RWPE1 (cell line): ENCODE data around the gene CPTP.
A peak's percentile ranks its signal among the peaks of the same experiment; 100 is the strongest.

Experiments used
- CTCF ChIA-PET: fragments of 350-600 bp; sonication (Branson Sonifier 250); formaldehyde crosslinking; extraction: SDS; loops from one replicate; lab custom pipeline; 2021; lab: Yijun Ruan, JAX
- POLR2A ChIA-PET: fragments of 400-600 bp; formaldehyde crosslinking; extraction: SDS; loops from one replicate; lab custom pipeline; 2020; ENCODE audit warnings: antibody characterized with exemption; ENCODE audit not compliant: low non-redundant PET; lab: Yijun Ruan, JAX
- DNase-seq: peaks from one replicate; pipeline ENCODE4 v3.0.0; 2012; ENCODE audit warnings: low spot score
- H3K27ac ChIP-seq: fragments of 450-650 bp; 2 replicates; pipeline ENCODE4 v1.5.1; 2017
- TF ChIP-seq, protein P1 (sequence below): fragments of 450-650 bp; conservative IDR thresholded peaks from 2 replicates; pipeline ENCODE4 v1.5.1; 2017; ENCODE audit warnings: low read depth, mild to moderate bottlenecking

Gene CPTP

DNA sequence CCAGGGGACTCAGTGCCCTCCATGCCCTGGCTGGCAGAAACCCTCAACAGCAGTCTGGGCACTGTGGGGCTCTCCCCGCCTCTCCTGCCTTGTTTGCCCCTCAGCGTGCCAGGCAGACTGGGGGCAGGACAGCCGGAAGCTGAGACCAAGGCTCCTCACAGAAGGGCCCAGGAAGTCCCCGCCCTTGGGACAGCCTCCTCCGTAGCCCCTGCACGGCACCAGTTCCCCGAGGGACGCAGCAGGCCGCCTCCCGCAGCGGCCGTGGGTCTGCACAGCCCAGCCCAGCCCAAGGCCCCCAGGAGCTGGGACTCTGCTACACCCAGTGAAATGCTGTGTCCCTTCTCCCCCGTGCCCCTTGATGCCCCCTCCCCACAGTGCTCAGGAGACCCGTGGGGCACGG lies 3.7 kb downstream of the CPTP start:
- TF ChIP-seq, protein P1, sequence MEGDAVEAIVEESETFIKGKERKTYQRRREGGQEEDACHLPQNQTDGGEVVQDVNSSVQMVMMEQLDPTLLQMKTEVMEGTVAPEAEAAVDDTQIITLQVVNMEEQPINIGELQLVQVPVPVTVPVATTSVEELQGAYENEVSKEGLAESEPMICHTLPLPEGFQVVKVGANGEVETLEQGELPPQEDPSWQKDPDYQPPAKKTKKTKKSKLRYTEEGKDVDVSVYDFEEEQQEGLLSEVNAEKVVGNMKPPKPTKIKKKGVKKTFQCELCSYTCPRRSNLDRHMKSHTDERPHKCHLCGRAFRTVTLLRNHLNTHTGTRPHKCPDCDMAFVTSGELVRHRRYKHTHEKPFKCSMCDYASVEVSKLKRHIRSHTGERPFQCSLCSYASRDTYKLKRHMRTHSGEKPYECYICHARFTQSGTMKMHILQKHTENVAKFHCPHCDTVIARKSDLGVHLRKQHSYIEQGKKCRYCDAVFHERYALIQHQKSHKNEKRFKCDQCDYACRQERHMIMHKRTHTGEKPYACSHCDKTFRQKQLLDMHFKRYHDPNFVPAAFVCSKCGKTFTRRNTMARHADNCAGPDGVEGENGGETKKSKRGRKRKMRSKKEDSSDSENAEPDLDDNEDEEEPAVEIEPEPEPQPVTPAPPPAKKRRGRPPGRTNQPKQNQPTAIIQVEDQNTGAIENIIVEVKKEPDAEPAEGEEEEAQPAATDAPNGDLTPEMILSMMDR, result no peak
- no peak for DNase-seq
- H3K27ac ChIP-seq, result peak overlapping the region; percentile 89
- CTCF ChIA-PET, result no interaction called here
- POLR2A ChIA-PET, result no interaction called here

GRCh38 chr1:1329304-1330210 lies 5.0 kb downstream of the CPTP start:
- CTCF ChIA-PET, result no interaction called here
- H3K27ac ChIP-seq, result peak overlapping the region; percentile 89
- TF ChIP-seq, protein P1, result no peak
- no peak for DNase-seq
- POLR2A ChIA-PET, result no interaction called here

DNA sequence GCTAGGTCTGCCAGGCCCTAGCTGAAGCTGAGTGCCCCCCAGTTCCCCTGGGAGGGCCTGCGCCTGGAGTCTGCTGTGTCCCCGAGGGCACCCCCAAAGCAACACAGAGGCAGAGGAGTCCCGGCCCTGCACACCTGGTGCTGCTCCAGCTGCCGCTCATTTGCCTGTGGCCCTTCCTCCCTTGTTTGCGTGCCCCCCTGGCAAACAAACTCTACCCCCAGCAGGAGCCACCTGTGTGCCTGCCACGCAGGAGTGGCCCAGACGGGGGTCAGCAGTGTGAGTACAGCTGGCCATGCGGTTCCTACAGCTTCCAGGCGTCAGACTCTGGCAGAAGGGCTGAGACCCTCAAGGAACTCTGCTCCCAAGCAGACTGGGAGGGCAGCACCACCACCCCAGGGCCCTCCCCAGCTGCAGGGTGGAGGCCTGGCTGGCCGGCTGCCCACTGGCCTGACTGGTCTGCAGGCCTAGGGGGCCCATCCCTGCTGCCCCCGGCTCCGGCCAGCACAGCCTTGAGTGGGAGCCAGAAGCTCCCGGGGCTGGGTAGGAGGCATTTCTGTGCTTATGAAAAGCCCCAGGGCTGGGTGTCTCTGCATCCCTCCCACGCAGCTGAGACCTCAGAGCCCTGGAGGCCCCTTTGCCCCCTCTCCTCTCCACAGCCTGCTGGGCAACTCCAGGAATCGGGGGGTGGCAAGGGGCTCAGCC lies 5.9 kb downstream of the CPTP start:
- ChIA-PET CTCF (interaction anchor here (0.6 to 0.7 kb wide), 3 partner anchors 18 to 167 kb away, joined by 3 to 6 read pairs (median 3); no protein-coding TSS in a partner anchor), POLR2A (no interaction called here)
- H3K27ac ChIP-seq, result peak overlapping the region; percentile 89
- no peak for DNase-seq
- TF ChIP-seq, protein P1, result no peak

DNA sequence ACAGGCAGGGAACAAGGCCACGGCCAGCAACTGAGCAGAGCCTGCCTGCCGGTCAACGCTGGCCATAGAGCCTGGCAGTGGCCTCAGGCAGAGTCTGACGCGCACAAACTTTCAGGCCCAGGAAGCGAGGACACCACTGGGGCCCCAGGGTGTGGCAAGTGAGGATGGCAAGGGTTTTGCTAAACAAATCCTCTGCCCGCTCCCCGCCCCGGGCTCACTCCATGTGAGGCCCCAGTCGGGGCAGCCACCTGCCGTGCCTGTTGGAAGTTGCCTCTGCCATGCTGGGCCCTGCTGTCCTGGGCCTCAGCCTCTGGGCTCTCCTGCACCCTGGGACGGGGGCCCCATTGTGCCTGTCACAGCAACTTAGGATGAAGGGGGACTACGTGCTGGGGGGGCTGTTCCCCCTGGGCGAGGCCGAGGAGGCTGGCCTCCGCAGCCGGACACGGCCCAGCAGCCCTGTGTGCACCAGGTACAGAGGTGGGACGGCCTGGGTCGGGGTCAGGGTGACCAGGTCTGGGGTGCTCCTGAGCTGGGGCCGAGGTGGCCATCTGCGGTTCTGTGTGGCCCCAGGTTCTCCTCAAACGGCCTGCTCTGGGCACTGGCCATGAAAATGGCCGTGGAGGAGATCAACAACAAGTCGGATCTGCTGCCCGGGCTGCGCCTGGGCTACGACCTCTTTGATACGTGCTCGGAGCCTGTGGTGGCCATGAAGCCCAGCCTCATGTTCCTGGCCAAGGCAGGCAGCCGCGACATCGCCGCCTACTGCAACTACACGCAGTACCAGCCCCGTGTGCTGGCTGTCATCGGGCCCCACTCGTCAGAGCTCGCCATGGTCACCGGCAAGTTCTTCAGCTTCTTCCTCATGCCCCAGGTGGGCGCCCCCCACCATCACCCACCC lies 6.7 kb downstream of the CPTP start, which contains the start of gene TAS1R3:
Gene TAS1R3 (plus strand): TSS at position 213 of the 898 bp plus-strand sequence. CDS start 66 bp downstream, at position 279.
- ChIA-PET CTCF (interaction anchor here (0.6 to 0.7 kb wide), 2 partner anchors 67 to 166 kb away, joined by 3 to 6 read pairs; no protein-coding TSS in a partner anchor), POLR2A (no interaction called here)
- DNase-seq, result no peak
- H3K27ac ChIP-seq, result peak within 1 kb of the TSS; percentile 89
- TF ChIP-seq, protein P1, result no peak

- ChIA-PET POLR2A (no interaction called here), CTCF (no interaction called here)
- TF ChIP-seq, protein P1, result no peak
- DNase-seq, result no peak
- peak overlapping the region; percentile 68 for H3K27ac ChIP-seq
Observed at GRCh38 chr1:1332031-1332755, 7.6 kb downstream of the CPTP start.
